ENCODE measurements around the gene CEMIP.

GRCh38 chr15:80921736-80922410, 142.7 kb downstream of the CEMIP start:
- TF ChIP-seq EZH2 (IDR thresholded peaks at IDR 0.05; ENCODE audit: low read depth) (no peak), CTCF (conservative IDR thresholded peaks at IDR 0.05) (no peak)
